Myocyte (in vitro differentiated cells): ENCODE data around the gene COL1A1. TPM values are rescaled to one million over a fixed set of nuclear protein-coding genes. Genes with fewer than 3 reads are reported as not detected.

ENCODE experiments used
- DNase-seq: peaks from one replicate; pipeline ENCODE4 v3.0.0-alpha.2; 2012; ENCODE audit warnings: low read depth
- total RNA-seq: library from RNA; depleted of rRNA; stranded (reverse); fragments of >200 nt; gene quantifications from 2 replicates; pipeline ENCODE4 v1.2.3, GENCODE V29; 2014

COL1A1 gene
- total RNA-seq, 1 donor from 2014 or later = 604 TPM

DNA sequence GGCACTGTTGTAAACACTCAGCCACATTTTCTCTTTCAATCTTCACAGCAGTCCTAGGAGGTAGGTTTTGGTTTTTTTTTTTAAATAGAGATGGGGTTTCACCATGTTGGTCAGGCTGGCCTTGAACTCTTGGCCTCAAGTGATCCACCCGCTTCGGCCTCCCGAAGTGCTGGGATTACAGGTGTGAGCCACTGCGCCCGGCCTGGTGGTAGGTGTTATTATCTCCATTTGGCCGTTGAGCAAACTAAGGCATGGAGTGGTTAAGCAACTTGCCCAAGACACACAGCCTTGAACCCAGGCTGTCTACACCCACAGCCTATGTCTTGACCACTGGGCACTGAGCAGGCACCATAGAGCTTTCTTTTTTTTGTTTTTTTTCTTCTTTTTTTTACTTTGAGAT, 27.0 kb downstream of the COL1A1 start:
- DNase-seq = no peak

DNA sequence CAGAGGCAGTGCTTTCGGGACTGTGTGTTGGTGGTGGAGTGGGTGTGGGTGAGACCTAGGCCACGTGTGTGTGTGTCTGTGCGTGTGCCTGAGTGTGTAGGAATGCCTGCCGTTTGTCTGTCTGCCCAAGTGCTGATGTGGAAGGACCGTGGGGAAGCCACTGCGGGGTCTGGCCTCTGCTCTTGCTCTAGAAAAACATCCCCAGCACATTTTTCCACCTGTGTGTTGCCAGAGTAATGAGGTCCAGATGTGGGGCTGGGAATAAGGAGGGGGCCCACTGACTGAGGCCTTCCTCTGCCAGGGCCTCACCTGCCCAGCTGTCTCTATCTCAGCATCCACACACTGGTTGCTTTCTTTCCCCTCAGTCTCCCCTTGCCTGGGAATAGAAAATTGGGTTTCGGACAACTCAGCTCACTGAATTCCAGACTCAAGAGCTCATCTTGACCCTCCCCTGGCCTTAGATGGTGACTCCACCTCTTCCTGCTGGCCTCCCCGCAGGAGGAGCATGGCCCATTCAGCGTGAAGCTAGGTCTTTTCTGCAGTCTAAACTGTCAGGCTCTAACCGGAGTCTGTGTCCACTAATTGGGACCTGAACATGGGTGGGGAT, 28.0 kb downstream of the COL1A1 start:
- peak; percentile 77 for DNase-seq

DNA sequence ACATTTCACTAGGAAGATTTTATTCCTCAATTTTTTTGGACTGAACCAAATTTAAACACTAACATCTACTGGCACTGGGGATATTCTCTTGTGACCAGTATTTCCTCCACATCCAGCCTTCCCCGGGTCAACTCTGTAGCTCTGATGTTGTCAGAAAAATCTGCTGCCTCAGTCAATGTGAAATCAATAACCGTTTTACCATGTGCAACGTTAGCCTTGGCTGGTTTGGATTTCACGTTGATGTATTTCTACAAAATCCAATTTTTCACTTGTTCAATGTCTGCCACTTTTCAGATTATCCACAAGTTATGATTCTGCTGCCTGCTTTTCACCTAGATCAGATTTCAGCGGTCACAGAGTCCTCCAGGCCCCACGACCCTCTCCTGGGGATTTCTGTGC, 28.5 kb downstream of the COL1A1 start:
- DNase-seq = no peak

DNA sequence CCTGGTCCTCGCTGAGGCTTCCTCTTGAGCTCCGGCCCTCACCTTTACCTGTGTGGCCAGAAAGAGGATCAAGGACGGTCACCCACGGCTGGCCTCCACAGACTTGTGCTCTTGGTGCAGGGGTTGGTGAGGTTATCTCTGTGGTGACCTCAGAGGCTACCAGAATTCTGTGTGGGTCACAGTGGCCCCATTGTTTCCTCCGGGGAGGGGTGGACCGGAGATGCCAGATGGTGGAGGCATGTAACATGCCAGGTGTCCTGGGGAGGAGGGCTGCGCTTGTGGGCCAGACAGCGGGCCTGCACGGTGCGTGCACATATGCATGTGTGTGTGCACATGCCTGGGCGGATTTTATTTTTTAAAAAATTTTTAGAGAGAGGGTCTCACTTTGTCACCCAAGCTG, 29.3 kb downstream of the COL1A1 start:
- DNase-seq = peak; percentile 7

DNA sequence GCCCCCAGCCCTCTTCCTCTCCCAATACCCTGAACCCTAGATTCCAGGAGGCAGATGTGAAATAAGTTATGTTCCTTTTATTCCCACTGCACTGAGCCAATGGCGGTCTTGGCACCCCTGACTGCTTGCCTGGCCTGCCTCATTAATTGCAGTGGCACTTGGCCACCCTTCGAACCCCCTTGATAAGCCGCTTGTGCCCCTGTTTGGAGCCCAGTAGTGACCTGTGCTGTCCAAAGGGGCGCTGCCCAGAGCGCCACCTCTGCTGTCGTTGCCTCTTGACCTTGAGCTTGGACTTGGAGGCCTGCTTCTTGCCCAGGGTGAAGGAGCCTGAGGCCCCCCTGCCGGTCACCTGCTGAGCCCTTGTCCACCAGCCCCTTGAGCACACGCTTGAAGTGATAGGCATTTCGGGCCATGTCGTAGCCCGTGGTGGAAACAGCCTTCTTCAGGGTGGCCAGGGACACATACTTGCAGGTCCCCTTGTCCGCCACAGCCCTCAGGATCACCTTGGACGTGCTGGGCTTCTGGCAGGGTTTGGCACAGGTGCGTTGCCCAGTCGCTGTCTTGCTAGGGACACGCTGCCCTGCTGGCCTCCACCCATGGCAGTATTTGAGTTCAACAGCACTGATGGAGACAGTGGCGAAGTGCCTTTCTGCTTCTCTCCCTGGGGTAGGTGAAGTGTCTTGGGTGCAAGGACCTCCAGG, 29.9 kb downstream of the COL1A1 start:
- DNase-seq = no peak

DNA sequence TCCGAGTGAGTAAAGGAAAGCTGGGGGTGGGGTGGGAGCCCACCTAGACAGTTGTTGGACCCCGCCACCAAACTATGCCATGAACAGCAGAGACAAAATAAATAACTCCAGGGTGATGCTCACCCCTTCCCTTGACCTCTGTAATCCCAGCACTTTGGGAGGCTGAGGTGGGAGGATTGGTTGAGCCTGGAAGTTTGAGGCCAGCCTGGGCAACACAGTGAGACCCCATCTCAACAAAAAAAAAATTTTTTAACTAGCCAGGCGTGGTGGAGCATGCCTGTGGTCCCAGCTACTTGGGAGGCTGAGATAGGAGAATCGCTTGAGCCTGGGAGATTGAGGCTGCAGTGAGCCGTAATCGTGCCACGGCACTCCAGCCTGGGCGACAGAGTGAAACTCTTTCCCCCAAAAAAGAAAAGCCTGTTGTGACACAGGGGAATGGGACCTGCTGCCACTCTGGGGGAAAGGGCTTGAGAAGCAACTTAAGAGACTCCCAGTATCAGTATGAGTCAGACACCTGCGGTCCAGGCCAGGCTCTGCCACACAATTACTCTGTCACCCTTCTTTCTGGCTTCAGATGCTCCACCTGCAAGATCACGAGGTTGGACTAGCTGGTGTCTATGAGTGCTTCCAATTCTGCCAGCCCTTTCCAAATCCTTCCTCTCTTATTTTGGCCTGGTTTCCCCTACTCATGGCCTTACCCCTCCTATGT, 30.6 kb downstream of the COL1A1 start:
- no peak for DNase-seq

DNA sequence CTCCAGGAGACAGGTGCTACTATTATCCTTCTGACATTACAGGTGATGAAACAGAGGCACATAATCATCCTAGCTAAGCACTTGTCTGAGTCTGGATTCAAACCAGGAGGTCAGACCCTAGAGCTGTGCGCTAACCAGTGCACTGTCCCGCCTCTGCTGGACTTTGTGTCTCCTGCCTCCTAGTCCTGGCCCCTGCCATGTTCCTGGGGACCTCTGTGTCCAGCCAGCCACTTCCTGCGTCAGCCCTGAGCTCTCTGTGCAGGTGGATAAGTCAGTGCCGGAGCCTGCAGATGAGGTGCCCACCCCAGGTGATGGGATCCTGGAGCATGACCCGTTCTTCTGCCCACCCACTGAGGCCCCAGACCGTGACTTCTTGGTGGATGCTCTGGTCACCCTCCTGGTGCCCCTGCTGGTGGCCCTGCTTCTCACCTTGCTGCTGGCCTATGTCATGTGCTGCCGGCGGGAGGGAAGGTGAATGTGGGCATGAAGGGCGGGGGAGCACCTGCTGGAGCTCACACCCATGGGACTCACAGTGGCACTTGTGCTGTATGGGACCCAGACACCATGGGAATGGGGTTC, 31.5 kb downstream of the COL1A1 start:
- DNase-seq = no peak

DNA sequence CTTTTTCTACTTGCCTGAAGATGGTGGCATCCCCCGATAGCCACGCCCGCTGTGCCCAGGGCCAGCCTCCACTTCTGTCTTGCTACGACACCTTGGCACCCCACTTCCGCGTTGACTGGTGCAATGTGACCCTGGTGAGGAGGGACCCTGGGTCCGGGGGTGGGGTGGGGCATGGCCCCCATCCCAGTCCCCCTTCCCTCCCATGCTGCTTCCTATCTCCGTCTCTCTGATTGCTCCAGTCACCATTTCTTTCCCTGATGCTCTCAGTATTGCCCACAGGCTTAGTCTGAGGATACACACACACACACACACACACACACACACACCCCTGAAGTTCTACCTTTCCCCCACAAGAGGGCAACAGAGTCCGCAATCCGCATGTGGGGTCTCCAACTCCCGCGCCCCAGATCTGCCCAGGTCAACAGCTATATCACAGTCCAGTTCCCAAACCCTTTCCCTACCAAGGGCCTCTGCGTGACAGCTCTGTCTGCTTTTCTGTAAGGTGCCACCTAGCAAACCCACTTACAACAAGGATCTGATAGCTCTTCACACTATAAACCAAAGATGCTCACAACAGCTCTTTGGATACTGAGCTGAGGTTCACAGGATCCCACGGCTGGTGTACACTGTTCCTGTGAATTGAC, 32.2 kb downstream of the COL1A1 start:
- DNase-seq = peak; percentile 64

DNA sequence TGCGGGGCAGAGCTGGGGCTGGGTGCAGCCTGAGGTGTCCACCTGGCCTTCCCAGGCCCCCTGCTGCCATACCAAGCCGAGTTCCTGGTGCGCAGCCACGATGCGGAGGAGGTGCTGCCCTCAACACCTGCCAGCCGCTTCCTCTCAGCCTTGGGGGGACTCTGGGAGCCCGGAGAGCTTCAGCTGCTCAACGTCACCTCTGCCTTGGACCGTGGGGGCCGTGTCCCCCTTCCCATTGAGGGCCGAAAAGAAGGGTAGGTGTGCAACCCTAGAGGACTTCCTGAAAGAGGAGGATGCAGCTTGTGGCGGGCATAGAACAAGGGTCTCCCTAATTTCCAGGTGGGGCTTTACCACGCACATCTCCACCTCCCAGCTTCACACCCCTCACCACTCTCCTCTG, 33.1 kb downstream of the COL1A1 start:
- no peak for DNase-seq

DNA sequence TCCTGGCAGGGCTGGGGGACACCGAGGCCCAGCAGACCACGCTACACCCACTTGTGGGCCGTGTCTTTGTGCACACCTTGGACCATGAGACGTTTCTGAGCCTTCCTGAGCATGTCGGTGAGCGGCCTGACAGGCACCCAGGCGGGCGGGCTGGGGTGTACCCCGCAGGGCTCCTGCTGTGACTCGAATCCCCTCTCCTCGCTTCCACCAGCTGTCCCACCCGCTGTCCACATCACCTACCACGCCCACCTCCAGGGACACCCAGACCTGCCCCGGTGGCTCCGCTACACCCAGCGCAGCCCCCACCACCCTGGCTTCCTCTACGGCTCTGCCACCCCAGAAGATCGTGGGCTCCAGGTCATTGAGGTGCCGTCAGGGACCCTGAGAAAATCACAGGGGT, 34.1 kb downstream of the COL1A1 start:
- no peak for DNase-seq

DNA sequence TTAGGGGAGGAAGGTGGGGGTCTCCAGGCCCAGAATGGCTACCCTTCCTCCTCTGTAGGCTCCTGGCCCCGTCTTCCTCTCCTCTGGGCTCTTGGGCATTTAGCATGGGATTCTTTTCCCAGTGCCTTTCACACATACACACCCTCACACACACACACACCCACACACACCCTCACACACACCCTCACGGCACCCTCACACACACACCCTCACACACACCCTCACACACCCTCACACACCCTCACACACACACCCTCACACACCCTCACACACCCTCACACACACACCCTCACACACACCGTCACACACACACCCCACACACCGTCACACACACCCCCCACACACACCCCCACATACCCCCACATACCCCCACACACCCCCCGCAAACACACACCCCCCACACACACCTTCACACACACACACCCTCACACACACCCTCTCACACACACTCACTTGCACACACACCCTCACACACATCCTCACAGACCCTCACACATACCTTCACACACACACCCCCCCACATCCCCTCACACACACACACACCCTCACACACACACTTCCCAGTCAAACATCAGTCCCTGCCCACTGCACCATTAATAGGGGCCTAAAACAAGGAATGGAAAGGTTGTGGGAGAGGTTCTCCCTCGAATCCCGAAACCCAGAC, 34.8 kb downstream of the COL1A1 start:
- DNase-seq = no peak

DNA sequence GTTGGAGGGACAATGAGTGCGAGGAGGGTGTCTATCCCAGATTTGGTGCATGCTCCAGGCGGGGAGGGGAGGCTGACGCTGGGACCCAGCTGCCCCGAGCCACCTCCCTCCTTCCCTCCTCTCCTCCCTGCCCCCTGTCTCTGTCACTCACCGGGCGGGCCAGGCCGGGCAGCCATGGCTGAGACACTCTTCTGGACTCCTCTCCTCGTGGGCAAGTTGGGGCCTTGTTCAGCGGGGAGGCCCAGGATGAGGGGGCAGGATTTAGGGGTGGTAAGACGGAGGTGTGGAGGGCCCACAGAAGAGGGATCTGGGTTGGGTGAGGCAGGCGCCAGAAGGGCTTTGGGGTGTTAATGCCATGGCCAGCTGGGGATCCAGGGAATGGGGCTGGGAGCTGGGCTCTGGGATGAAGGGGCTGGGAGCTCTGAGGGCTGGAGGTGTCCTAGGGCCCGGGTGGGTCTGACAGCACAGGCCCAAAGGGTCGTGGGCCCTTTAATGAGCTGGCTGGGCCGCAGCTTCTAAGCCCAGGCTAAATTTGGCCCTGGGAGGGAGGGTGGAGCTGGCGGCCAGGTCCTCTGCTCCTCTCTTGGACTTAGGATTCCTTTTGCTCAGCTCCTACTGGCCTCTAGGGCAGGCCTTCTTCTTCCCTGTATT, 35.4 kb downstream of the COL1A1 start, which contains the start of gene SGCA:
TSS of gene SGCA (plus strand) at position 139 of the 651 bp plus-strand sequence. CDS start at position 175, 36 bp downstream.
- DNase-seq = peak; percentile 91

DNA sequence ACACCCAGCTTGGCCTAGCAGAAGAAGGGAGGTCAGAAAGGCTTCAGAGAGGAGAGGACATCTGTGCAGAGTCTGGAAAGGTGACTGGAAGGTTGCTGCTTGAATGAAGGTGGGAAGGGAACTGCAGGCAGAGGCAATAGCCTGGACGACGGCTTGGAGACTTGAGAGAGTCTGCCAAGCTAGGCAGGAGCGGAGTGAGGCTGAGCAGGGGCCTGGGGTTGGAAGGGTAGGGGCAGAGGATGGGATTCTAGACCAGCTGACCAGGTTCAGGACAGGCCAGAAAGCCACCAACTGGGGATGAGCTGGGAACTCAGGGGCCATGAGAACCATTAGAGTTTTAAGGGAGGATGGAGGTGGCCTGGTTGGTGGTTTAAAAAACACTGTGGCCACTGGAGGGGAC, 36.0 kb downstream of the COL1A1 start:
- DNase-seq = no peak

DNA sequence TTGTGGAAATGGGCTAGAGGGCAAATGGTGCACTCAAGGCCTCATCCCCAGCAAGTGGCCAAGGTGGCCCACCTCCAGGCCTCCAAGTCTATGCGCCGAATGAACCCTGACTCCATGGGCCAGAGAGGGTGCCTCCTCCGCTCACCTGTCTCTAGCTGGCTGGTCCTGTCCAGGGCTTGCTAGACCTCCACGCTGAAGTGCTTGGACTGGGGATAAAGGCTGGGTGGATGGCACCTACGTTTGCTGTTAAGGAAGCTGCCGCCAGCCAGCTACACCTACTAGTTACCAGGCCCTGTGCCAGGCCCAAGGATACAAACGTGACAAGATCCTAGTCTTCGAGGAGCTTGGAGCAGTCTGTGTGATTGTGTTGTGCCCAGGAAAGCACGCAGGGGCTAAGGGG, 36.4 kb downstream of the COL1A1 start:
- DNase-seq = no peak

DNA sequence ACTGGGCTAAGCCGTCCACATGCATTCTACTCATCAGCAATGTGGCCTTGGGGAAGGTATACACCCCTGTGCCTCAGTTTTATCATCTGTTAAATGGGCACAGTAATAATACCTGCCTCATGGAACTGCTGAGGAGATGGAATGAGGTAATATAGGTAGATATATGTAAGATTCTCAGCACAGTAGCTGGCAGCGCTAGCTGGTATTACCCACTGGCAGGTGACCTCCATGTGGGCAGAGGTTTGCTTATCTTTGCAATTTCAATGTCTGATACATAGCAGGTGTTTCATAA, 36.8 kb downstream of the COL1A1 start:
- DNase-seq = no peak

DNA sequence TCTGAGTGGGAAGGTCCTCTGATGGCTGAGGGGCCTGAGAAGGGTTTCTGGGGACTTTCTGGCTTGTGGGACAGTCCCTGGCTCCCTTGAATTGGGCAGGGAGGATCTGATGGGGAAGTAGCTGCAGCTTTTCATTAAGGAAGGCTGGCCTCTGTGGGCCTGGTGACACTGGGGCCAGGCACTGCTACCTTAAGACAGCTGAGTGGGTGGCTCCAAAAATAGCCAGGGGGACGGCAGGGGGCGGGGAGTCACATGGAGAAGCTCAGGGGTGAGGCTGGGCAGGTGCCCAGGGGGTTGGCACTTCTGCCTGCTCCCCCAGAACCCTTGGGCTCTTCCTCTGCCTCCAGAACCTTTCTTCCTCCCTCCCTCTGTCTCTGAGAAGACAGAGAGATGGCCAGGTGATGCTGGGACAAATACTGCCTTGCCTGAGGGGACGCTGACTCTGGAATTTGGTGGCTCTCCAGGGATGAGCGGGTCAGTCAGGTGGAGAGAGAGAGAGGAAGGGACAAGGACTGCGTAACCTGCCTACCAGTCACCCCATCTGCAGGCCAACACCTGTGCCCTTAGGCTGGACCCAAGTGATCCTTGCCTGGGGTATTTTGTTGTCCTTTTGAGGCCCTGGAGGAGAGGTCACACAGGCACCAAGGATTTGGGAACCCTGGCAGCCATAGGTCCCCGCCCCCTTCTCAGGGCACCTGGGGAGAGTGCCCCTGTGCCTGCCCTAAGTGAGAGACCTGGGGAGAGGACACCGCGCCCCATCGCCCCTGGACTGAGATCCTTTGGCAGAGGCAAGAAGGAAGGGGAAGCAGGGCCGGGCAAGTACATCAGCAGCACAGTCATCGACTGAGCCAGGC, 37.4 kb downstream of the COL1A1 start:
- peak; percentile 67 for DNase-seq

DNA sequence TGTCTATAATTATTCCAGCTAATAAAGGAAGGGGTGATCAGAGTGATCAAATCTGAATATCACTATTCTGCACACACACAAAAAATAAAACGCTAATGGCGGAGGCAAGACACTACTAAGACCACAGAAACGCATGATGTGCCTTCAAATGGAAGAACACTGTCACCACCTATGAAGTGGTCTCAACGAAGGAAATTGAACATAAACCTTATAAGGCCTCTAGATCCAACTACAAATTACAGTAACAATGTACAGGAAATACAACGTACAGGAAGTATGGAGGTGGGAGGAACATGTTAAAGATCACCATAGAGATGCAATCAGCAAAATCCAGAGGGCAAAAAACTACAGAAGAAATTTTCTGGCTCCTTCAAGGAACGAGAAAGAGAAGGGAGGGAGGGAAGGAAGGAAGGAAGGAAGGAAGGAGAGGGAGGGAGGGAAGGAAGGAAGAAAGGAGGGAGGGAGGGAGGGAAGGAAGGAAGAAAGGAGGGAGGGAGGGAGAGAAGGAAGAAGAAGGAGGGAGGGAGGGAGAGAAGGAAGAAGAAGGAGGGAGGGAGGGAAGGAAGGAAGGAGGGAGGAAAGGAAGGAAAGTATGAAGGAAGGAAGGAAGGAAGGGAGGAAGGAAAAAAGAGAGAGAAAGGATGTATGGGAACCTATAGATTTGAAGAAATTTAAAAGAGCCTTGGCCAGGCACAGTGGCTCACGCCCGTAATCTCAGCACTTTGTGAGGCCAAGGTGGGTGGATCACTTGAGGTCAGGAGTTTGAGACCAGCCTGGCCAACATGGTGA, 38.8 kb downstream of the COL1A1 start:
- no peak for DNase-seq

DNA sequence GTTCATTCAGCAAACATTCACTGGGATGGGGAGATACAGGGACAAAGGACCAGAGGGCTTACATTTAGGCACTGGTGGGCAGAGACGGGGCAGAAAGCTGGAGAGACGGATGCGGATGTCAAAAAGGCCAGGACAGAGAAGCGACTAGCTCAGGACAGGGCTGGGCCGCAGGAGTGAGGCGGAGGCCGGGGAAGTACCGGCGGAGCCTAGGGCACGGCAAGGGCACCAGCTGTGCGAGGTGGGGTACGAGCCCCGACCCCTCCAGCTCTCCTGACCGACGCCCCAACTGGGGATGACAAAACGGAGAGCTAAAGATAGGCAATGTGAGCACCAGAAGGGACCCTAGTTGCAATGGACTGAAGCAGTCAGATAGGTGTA, 39.5 kb downstream of the COL1A1 start:
- no peak for DNase-seq
